Right lung (tissue), 5 donors: ENCODE results near the gene SNF8. TPM values are rescaled to one million over a fixed set of nuclear protein-coding genes. Genes with fewer than 3 reads are reported as not detected.
"Not testable (repeated sequence)": the region's sequence is repeated elsewhere in the genome, so short reads cannot be mapped to it uniquely, and the experiment has no call there.

Experiments used
- DNase-seq, 2 donors: peaks; one replicate each; pipeline ENCODE4 v3.0.0-alpha.2; 2013
- polyA plus RNA-seq, 5 donors: library from polyadenylated mRNA; unstranded; fragments of 120-200 nt; gene quantifications; one replicate each; pipeline versions ENCODE4 v1.2.1 to v1.2.3, GENCODE V29; 2013; ENCODE audit warnings: inconsistent platforms in 1 of 5, low replicate concordance in 1 of 5; ENCODE audit not compliant: insufficient read length in 5 of 5, insufficient read depth in 1 of 5

SNF8 gene
- polyA plus RNA-seq, 5 donors = 74.0 to 94.0 (median 79.7) TPM

DNA sequence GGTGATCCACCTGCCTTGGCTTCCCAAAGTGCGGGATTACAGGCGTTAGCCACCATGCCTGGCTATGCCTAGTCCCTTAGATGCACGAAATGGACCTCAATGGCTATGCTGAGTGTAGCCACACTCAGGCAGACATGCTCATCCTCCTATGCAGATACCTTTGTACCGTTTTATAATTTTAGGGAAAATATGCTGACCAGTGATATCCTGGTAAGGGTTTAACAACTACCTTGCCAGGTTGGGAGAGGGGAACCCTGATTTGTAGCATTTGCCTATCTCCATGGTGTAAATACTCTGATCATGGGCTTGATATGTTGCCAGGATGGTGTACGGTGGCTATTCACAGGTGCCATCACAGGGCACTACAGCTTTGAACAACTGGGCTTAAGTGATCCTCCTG, 6.9 kb upstream of the SNF8 start:
- no peak for DNase-seq

GRCh38 chr17:48945261-48945651, 614 bp upstream of the SNF8 start:
- DNase-seq = not testable (repeated sequence)

- no peak for DNase-seq
Observed at GRCh38 chr17:48933035-48933434, 11.6 kb downstream of the SNF8 start.

GRCh38 chr17:48930435-48930873, 14.2 kb downstream of the SNF8 start:
- no peak for DNase-seq

DNA sequence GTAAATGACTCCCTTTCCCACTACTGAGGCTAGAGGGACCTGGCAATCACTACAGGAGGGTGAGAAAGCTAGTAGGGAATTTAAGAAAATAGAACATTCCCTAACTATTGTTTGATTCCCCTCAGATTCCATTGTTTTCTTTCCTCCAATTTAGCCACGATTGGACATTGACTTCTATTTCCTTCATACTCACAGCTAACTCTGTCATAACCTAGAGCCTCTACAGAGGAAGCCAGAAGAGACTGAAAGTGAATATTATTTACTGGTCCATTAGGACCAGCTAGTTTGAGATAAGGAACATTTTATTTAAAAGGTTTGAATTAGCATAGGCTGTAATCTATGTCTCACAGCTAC, 14.9 kb downstream of the SNF8 start:
- no peak for DNase-seq

GRCh38 chr17:48928876-48929811, 15.5 kb downstream of the SNF8 start:
- no peak for DNase-seq

DNA sequence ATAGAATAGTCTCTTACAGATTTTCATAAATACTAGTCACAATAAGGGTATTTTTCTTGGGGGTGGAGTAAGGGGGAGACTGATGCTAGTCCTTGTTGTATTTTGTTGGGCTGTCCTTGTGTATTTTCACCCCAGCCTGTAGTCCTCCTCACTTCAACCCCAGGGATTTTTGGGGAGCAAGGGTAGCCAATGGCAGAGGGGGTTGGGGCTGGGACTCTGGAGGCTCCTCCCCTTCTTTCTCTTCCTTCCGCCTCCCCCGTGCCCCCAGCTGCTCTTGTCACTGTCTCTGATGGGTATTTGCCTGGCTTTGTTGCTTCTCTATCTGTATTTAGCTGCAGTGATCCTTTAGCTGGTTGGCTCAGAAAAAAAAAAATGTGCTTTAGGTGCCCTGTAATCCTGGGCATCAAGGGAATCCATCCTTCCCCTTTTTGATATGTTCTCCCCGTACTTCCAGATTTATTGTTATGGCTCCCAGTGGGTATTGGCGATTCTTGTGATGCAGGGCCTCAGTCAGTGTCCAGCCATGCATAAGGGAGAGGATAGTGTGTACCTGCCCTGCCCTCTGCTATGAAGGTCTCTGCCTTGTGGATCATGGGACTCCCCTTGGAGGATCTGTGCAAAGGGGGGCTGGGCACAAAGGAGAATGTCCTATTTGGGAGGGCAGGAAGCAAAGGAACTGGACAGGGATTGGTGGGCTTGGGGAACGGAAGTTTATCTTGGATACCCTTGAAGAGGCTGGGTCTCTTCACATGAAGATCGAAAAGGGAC, 16.5 kb downstream of the SNF8 start:
- DNase-seq = no peak

GRCh38 chr17:48925991-48926342, 18.7 kb downstream of the SNF8 start:
- DNase-seq = no peak

- DNase-seq = no peak
Observed at GRCh38 chr17:48925251-48925990, 19.2 kb downstream of the SNF8 start.

GRCh38 chr17:48915459-48916282, 29.0 kb downstream of the SNF8 start:
- no peak for DNase-seq

GRCh38 chr17:48912476-48912875, 32.2 kb downstream of the SNF8 start:
- DNase-seq = no peak

- no peak for DNase-seq
Observed at GRCh38 chr17:48910370-48910769, 34.3 kb downstream of the SNF8 start.

GRCh38 chr17:48909783-48910182, 34.9 kb downstream of the SNF8 start:
- no peak for DNase-seq

GRCh38 chr17:48908853-48909394, 35.7 kb downstream of the SNF8 start:
- peak; percentile 88 for DNase-seq

GRCh38 chr17:48908047-48908843, 36.4 kb downstream of the SNF8 start, which contains the start of gene UBE2Z:
Gene UBE2Z, plus strand, starts transcription at chr17:48908407. Its CDS starts 97 bp downstream, at chr17:48908504.
- DNase-seq = peak; percentile 96

GRCh38 chr17:48907713-48908046, 37.0 kb downstream of the SNF8 start:
- DNase-seq = no peak

- no peak for DNase-seq
Observed at GRCh38 chr17:48905987-48906515, 38.6 kb downstream of the SNF8 start.

DNA sequence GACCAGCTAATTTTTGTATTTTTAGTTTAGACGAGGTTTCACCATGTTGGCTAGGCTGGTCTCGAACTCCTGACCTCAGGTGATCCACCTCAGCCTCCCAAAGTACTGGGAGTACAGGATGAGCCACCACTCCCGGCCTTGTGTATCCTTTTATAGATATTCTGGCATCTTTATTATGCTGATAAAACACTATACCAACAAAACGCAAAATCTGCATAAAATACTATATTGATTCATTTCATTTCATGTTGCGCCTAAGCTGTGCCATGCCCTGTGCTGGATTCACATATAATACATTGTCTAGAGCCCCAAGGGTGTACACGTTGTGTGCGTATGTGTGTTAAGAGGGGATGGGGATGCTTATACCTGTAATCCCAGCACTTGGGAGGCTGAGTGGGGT, 40.2 kb downstream of the SNF8 start:
- DNase-seq = no peak

DNA sequence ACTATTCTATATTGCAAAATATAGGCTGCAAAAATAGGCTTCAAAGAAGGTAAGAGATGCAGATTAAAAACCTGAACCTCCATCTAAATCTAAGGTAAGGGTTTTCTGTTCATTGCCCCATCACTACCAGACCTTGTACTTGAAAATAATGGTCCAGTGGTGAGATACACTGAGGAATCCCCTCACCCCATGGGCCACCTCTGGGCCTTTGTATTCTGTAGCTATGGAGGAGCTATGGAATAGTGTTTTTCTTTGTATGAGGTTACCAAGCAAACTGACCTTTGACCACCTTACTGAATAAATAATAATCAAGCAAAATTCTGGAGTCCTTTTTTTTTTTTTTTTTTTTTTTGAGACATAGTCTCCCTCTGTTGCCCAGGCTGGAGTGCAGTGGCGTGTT, 41.2 kb downstream of the SNF8 start:
- no peak for DNase-seq

DNA sequence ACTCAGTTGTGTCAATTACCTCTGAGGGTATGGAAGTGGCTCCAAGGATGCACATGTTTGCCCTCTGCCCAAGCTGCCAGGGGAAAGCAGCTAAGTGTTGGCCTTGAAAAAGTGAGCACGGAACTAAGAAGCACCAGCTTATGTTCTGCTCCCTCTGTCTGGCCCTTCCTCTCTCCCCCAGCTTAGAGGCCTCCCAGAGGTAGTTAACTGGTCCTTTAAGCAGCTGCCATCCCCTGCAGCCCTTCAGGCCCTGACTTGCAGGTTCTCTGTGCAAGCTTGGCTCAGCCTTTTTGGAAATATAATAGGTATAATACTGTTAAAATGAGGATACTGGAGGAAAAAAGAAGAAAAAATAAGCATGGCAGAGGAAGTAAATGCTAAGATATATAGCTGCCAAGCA, 43.4 kb downstream of the SNF8 start:
- DNase-seq = no peak
